ENCODE results near the gene GDPD2.

DNA sequence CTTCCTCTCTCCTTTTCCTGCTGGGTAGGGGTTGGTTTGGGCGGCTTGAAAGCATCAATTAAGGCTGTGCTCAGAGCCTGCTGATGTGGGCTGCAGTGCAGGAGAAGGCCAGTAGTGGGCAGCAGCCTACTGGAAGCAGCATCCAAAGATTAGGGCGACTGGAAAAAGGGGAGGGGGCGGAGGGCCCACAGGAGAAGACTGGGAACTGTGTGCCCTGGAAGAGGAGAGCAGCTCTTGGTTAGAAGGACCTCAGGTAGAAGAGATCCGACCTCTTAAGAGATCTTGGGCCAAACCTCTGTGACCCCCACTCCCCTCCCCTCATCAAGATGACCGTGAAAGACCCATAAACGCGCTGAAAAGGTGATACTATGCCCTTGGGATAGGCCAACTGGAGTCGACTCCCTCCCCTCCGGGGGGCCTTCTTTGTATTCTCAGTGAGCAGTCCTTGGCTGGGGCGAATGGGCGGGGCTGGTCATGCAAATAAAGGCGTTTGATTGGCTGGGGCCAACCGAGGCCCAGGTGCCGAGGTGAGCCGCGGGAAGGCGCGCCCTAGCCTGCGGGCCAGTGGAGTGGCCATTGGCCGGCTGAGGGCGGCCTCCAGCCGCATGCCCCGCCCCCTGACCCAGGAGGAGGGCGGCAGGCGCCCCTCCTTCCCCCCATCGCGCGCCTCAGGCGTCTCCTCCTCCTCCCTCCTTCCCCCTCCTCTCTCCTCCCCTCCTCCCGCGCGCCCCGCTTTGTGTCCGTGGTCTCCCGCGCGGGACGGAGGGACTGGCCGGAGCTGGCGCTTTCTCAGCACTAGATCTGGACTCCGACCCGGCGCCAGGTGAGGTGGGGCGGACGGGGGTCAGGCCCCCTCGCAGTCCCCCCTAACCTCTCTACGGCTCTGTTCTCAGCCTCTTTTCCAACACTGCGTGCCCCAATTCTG is 31.6 kb downstream of the GDPD2 start:
- TF ChIP-seq, protein P1, sequence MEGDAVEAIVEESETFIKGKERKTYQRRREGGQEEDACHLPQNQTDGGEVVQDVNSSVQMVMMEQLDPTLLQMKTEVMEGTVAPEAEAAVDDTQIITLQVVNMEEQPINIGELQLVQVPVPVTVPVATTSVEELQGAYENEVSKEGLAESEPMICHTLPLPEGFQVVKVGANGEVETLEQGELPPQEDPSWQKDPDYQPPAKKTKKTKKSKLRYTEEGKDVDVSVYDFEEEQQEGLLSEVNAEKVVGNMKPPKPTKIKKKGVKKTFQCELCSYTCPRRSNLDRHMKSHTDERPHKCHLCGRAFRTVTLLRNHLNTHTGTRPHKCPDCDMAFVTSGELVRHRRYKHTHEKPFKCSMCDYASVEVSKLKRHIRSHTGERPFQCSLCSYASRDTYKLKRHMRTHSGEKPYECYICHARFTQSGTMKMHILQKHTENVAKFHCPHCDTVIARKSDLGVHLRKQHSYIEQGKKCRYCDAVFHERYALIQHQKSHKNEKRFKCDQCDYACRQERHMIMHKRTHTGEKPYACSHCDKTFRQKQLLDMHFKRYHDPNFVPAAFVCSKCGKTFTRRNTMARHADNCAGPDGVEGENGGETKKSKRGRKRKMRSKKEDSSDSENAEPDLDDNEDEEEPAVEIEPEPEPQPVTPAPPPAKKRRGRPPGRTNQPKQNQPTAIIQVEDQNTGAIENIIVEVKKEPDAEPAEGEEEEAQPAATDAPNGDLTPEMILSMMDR (conservative IDR thresholded peaks at IDR 0.05) = peak; percentile 93
- no peak for TF ChIP-seq EZH2 (IDR thresholded peaks at IDR 0.05; ENCODE audit: low read depth)

All from PC-9 (cell line).